SIG-M5 treated with dmso at 0.1 percent for 504 hours (cell line): ENCODE measurements around the gene TAS2R8.
"Not testable (repeated sequence)": the region's sequence is repeated elsewhere in the genome, so short reads cannot be mapped to it uniquely, and the experiment has no call there.

Experiments
- DNase-seq: peaks from one replicate; lab custom pipeline; 2025; ENCODE audit not compliant: unreplicated experiment; lab: John Stamatoyannopoulos, UW

The TAS2R8 gene

DNA sequence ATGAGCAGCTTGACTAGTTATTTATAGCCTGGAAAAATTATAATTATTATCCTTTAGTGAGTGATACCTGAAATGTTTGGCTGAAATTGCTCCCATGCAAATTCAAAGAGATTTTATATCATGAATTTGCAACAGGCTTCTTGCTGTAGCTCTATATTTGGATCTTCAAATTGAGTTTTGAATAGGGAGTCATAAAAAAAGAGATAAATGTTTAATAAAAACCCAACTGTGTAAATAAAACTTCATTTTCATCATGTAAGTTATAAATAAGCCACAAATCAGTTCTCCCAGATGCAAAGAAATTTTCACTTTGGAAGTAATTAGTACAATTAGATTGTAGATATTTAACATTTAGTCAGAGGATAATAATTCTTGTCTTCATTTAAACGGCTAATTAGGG, at the start of gene TAS2R8:
Gene TAS2R8 (minus strand): TSS at position 101 of the 400 bp plus-strand sequence. CDS start 306 bp downstream, outside the sequence.
- no peak for DNase-seq

DNA sequence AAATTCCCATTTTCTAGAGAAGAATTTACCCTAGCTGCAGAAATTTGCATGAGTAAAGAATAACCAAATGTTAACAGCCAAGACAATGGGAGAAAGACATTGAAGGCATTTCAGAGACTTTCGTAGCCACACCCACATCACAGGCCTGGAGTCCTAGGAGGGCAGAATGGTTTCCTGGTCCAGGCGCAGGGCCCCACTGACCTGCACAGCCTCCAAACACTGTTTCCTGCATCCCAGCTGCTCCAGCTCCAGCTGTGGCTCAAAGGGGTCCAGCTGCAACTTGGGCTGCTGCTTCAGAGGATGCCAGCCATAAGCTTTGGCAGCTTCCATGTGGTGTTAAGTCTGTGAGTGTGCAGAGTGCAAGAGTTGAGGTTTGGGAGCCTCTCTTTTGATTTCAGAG, 48.7 kb upstream of the TAS2R8 start:
- DNase-seq, result no peak

GRCh38 chr12:10853776-10854175, 46.7 kb upstream of the TAS2R8 start:
- DNase-seq, result no peak

GRCh38 chr12:10851243-10851858, 44.3 kb upstream of the TAS2R8 start:
- DNase-seq, result no peak

GRCh38 chr12:10849425-10849878, 42.4 kb upstream of the TAS2R8 start, which contains the start of gene PRR4:
Gene PRR4, minus strand, starts transcription at chr12:10849475. Its CDS starts 38 bp downstream, at chr12:10849437.
- DNase-seq, result no peak

DNA sequence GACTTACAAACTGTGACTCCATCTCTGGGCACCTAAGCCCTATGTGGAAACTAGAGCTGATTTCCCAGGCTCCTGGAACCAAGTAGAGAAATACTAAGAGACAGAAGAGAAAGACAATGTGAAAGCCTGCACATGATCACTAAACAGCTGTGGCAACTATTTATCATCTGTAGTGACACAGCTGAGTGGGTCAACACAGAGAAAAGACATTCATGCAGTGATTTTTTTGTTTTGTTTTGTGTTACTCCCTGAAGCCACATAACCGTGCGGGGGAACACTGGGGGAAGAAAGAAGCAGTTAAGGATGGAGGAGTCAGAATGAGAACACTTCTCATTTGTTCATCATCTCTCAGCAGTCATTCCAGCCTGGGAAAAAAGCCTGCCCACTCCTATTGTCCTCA, 40.7 kb upstream of the TAS2R8 start:
- DNase-seq, result no peak

DNA sequence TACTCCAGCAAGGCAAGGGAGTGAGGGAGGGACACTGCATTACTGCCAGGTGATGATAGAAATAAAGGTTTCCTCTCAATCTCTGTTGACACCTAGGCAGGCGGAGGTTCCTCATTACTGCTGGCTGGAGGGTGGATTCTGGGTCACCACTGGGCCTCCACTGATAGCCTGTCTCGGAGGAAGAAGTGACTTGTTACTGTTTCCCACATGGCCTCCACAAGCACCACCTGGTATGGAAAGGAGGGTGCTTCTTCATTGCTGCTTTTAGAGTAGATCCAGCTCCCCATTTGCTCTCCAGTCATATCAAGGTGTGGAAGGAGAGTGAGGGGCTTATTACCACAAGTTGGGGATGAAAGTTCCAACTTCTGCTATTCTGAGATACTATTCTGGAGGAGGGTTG, 35.8 kb upstream of the TAS2R8 start:
- no peak for DNase-seq

- no peak for DNase-seq
Measured at GRCh38 chr12:10838461-10838860, 31.4 kb upstream of the TAS2R8 start.

GRCh38 chr12:10829994-10830393, 22.9 kb upstream of the TAS2R8 start:
- no peak for DNase-seq

DNA sequence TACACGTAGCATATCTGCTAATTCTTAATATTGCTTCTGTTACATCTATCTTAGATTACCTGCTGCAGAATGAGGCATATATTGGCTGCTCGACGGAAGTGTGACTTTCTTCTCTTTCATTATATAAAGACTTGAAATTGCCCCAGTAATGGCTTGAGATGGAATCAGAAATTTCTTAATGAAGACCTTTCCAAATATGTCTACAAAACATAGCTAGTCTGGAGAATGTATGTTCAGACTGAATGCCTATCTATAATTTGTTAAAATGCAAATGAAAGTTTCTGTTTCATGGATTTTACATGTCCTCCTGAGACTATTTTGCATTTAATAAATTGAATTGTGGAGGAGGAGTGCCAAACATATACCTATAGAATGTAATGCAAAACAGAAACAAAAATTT, 19.2 kb upstream of the TAS2R8 start, which contains the start of gene TAS2R10:
Gene TAS2R10 (minus strand): TSS at position 101 of the 400 bp plus-strand sequence. CDS start 89 bp downstream, at position 12.
- DNase-seq, result no peak

GRCh38 chr12:10824957-10825356, 17.9 kb upstream of the TAS2R8 start:
- DNase-seq, result no peak

GRCh38 chr12:10811883-10812536, 4.9 kb upstream of the TAS2R8 start:
- DNase-seq, result no peak

GRCh38 chr12:10810068-10810467, 3.0 kb upstream of the TAS2R8 start, which contains the start of gene TAS2R9:
Gene TAS2R9, minus strand, starts transcription at chr12:10810168. Its CDS starts 93 bp downstream, at chr12:10810075.
- DNase-seq, result no peak

GRCh38 chr12:10802587-10802986, 4.5 kb downstream of the TAS2R8 start, which contains the start of gene TAS2R7:
Gene TAS2R7, minus strand, starts transcription at chr12:10802627. Its CDS starts 57 bp downstream, at chr12:10802570.
- no peak for DNase-seq

- DNase-seq, result no peak
Measured at GRCh38 chr12:10801741-10802140, 5.3 kb downstream of the TAS2R8 start.

DNA sequence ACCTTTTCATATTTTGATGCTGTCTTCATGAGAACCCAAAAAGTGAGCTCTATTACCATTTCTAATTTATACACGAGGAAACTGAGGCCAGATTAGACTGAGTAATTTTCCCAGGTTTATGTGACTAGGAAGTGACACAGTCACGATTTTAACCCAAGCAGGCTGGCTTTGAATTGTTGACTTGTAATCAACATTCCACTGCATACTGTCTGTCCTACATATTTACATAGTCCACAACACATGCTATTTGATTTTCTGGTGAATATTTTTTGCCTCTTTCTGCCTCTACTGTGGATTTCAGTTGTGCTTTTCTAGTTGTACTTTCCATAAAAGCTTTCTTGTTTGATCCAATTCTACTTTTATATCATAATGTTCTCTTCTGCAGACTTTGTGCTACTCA, 12.9 kb downstream of the TAS2R8 start:
- DNase-seq, result no peak

DNA sequence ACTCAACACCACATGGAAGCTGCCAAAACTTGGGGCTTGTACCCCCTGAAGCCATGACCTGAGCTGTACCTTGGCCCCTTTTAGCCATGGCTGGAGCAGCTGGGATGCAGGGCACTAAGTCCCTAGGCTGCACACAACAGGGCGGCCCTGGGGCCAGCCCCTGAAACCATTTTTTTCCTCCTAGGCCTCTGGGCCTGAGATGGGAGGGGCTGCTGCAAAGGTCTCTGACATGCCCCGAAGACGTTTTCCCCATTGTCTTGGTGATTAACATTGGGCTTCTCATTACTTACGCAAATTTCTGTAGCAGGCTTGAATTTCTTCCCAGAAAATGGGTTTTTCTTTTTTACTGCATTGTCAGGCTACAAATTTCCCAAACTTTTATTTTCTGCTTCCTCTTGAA, 15.3 kb downstream of the TAS2R8 start:
- not testable (repeated sequence) for DNase-seq

GRCh38 chr12:10783252-10783651, 23.8 kb downstream of the TAS2R8 start:
- DNase-seq, result no peak

DNA sequence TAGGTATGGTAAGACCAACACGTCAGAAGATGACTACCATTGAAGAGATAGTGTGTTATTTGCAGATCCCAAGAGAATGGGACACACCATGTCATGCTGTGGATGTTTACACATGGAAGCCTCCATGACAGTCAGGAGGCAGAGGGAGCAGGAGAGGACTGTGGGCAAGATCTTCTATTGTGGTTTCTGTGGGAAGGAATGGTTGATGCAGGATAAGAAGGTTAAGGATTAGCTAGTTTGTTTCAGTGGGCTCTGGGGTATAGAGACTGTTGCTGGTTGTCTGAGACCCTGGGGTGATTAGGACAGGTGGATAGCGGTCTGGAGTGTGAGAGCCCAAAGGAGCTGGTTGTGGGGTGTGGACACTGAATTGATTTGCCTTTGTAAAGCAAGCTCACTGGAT, 28.0 kb downstream of the TAS2R8 start:
- no peak for DNase-seq

- DNase-seq, result peak; percentile 33
Measured at GRCh38 chr12:10771132-10771733, 35.9 kb downstream of the TAS2R8 start.

GRCh38 chr12:10759657-10760056, 47.4 kb downstream of the TAS2R8 start:
- no peak for DNase-seq

GRCh38 chr12:10756194-10756593, 50.9 kb downstream of the TAS2R8 start:
- no peak for DNase-seq
